Spinal cord (tissue), 10 donors: Measurements from ENCODE around the gene ARSG. TPM values are rescaled to one million over a fixed set of nuclear protein-coding genes. Genes with fewer than 3 reads are reported as not detected.
"Not testable (repeated sequence)": the region's sequence is repeated elsewhere in the genome, so short reads cannot be mapped to it uniquely, and the experiment has no call there.

ENCODE experiments used
- DNase-seq, 6 donors: peaks; one replicate each; pipeline versions ENCODE4 v3.0.0 to v3.0.0-alpha.2; 2013 to 2015; ENCODE audit warnings: low spot score in 6 of 6, low read depth in 4 of 6
- H3K27ac ChIP-seq: one replicate; pipeline ENCODE4 v1.5.1; 2013; ENCODE audit warnings: low read depth, low read length, control low read depth
- H3K27me3 ChIP-seq: one replicate; pipeline ENCODE4 v1.6.1; 2013; ENCODE audit warnings: low read length; ENCODE audit not compliant: control insufficient read depth, insufficient read depth
- H3K36me3 ChIP-seq: one replicate; pipeline ENCODE4 v1.6.1; 2013; ENCODE audit warnings: low read length; ENCODE audit not compliant: control insufficient read depth, insufficient read depth
- H3K4me1 ChIP-seq: one replicate; pipeline ENCODE4 v1.6.1; 2013; ENCODE audit warnings: low read length; ENCODE audit not compliant: control insufficient read depth, insufficient read depth
- H3K4me3 ChIP-seq: one replicate; pipeline ENCODE4 v1.5.1; 2013; ENCODE audit warnings: low read depth, low read length, control low read depth
- H3K9me3 ChIP-seq: one replicate; pipeline ENCODE4 v1.6.1; 2013; ENCODE audit warnings: low read length; ENCODE audit not compliant: control insufficient read depth, insufficient read depth
- WGBS: methylation state at CpG from one replicate; pipeline ENCODE4 v1.1.5; 2013; ENCODE audit warnings: missing lambda C conversion rate; ENCODE audit not compliant: insufficient coverage; 5-methylcytosine and 5-hydroxymethylcytosine counted together
- polyA plus RNA-seq, 2 donors: library from polyadenylated mRNA; unstranded; fragments of 120-200 nt; gene quantifications; one replicate each; pipeline ENCODE4 v1.2.1, GENCODE V29; 2013; ENCODE audit not compliant: insufficient read length in 2 of 2
- total RNA-seq, 2 donors: library from RNA; depleted of rRNA in 1 of 2; stranded (reverse); fragments of 120-200 nt in 1 of 2; fragments of >200 nt in 1 of 2; gene quantifications; one replicate each; pipeline versions ENCODE4 v1.2.3 to v1.2.4, GENCODE V29; 2013 to 2014
- donor health status: healthy.

Gene ARSG
- total and polyA plus RNA-seq, 4 donors, result 8.2 to 18.8 (median 9.9) TPM

GRCh38 chr17:68413597-68414560 is 122.6 kb downstream of the ARSG start:
- not testable (repeated sequence) for H3K27me3 ChIP-seq, H3K9me3 ChIP-seq, H3K27ac ChIP-seq, H3K4me1 ChIP-seq, H3K4me3 ChIP-seq, H3K36me3 ChIP-seq
- DNase-seq, result peak in 1 of 6 donors; percentile 39
- 1% methylated on average over 18 of the region's 34 CpGs for whole genome bisulfite sequencing

- H3K4me1 ChIP-seq, H3K27ac ChIP-seq, H3K4me3 ChIP-seq, H3K27me3 ChIP-seq, H3K36me3 ChIP-seq, H3K9me3 ChIP-seq, DNase-seq: not testable (repeated sequence)
Measured at GRCh38 chr17:68414901-68415300, 123.6 kb downstream of the ARSG start.

GRCh38 chr17:68417317-68417716 is 126.0 kb downstream of the ARSG start:
- Histone ChIP-seq H3K36me3 (peaks cover 3% of the 10 kb centered on the region), H3K9me3 (peaks cover 3% of the 10 kb centered on the region), H3K27me3 (no peaks in the 10 kb centered on the region), H3K27ac (no peak overlapping the region), H3K4me1 (no peaks in the 10 kb centered on the region), H3K4me3 (no peak overlapping the region)
- 100% methylated on average over 3 of the region's 3 CpGs for WGBS
- DNase-seq, result no peak

- WGBS, result 90% methylated on average over 2 of the region's 4 CpGs
- no peak for DNase-seq
- no peaks in the 10 kb centered on the region for H3K27me3 ChIP-seq
- peaks cover 3% of the 10 kb centered on the region for H3K9me3 ChIP-seq
- no peak overlapping the region for H3K27ac ChIP-seq
- no peak overlapping the region for H3K4me3 ChIP-seq
- no peaks in the 10 kb centered on the region for H3K4me1 ChIP-seq
- H3K36me3 ChIP-seq, result peaks cover 6% of the 10 kb centered on the region
Measured at GRCh38 chr17:68418876-68419275, 127.6 kb downstream of the ARSG start.

- H3K27ac ChIP-seq, result no peak overlapping the region
- H3K9me3 ChIP-seq, result peaks cover 3% of the 10 kb centered on the region
- no peaks in the 10 kb centered on the region for H3K4me1 ChIP-seq
- H3K27me3 ChIP-seq, result no peaks in the 10 kb centered on the region
- no peak for DNase-seq
- 92% methylated on average over 13 of the region's 14 CpGs for WGBS
- peaks cover 9% of the 10 kb centered on the region for H3K36me3 ChIP-seq
- no peak overlapping the region for H3K4me3 ChIP-seq
Measured at GRCh38 chr17:68420065-68420464, 128.8 kb downstream of the ARSG start.

GRCh38 chr17:68421486-68421885 is 130.2 kb downstream of the ARSG start:
- Histone ChIP-seq H3K9me3 (no peaks in the 10 kb centered on the region), H3K27ac (no peak overlapping the region), H3K36me3 (peaks cover 14% of the 10 kb centered on the region), H3K4me1 (no peaks in the 10 kb centered on the region), H3K27me3 (no peaks in the 10 kb centered on the region), H3K4me3 (no peak overlapping the region)
- WGBS, result no CpG with 5 or more reads among the region's 9 CpGs
- no peak for DNase-seq

- Histone ChIP-seq H3K4me3 (no peak overlapping the region), H3K9me3 (no peaks in the 10 kb centered on the region), H3K27ac (no peak overlapping the region), H3K27me3 (no peaks in the 10 kb centered on the region), H3K4me1 (no peaks in the 10 kb centered on the region), H3K36me3 (peaks cover 19% of the 10 kb centered on the region)
- 78% methylated on average over 7 of the region's 8 CpGs for WGBS
- DNase-seq, result no peak
Measured at GRCh38 chr17:68422821-68423220, 131.5 kb downstream of the ARSG start.

- 94% methylated on average over 2 of the region's 3 CpGs for WGBS
- Histone ChIP-seq H3K4me3 (no peak overlapping the region), H3K9me3 (no peaks in the 10 kb centered on the region), H3K36me3 (peaks cover 19% of the 10 kb centered on the region), H3K27me3 (no peaks in the 10 kb centered on the region), H3K27ac (no peak overlapping the region), H3K4me1 (no peaks in the 10 kb centered on the region)
- DNase-seq, result no peak
Measured at GRCh38 chr17:68423251-68423650, 132.0 kb downstream of the ARSG start.

GRCh38 chr17:68424203-68424602 is 132.9 kb downstream of the ARSG start:
- no peaks in the 10 kb centered on the region for H3K4me1 ChIP-seq
- no peaks in the 10 kb centered on the region for H3K9me3 ChIP-seq
- no peaks in the 10 kb centered on the region for H3K27me3 ChIP-seq
- peaks cover 19% of the 10 kb centered on the region for H3K36me3 ChIP-seq
- H3K4me3 ChIP-seq, result no peak overlapping the region
- WGBS, result 55% methylated on average over 11 of the region's 12 CpGs
- H3K27ac ChIP-seq, result no peak overlapping the region
- DNase-seq, result no peak

GRCh38 chr17:68424861-68425260 is 133.6 kb downstream of the ARSG start:
- Histone ChIP-seq H3K27me3 (no peaks in the 10 kb centered on the region), H3K4me1 (no peaks in the 10 kb centered on the region), H3K36me3 (peaks cover 19% of the 10 kb centered on the region), H3K9me3 (no peaks in the 10 kb centered on the region), H3K27ac (no peak overlapping the region), H3K4me3 (no peak overlapping the region)
- 86% methylated on average over 6 of the region's 6 CpGs for WGBS
- no peak for DNase-seq
